Measurements from ENCODE around the gene CLRN1.

Gene CLRN1

GRCh38 chr3:150936693-150937092 lies 35.8 kb downstream of the CLRN1 start:
- no peak for TF ChIP-seq CTCF (IDR thresholded peaks at IDR 0.05)
- H3K27ac ChIP-seq = no peak overlapping the region

GRCh38 chr3:150933473-150933995 lies 39.0 kb downstream of the CLRN1 start:
- no peak overlapping the region for H3K27ac ChIP-seq
- TF ChIP-seq CTCF (IDR thresholded peaks at IDR 0.05) (no peak), ZFX (IDR thresholded peaks at IDR 0.05; ENCODE audit: borderline replicate concordance) (no peak)

- no peak overlapping the region for H3K27ac ChIP-seq
- TF ChIP-seq ZFX (IDR thresholded peaks at IDR 0.05; ENCODE audit: borderline replicate concordance) (no peak), CTCF (IDR thresholded peaks at IDR 0.05) (no peak)
These were observed 40.8 kb downstream of the CLRN1 start for GRCh38 chr3:150931745-150932144.

- H3K27ac ChIP-seq = no peak overlapping the region
These were observed 41.7 kb downstream of the CLRN1 start for GRCh38 chr3:150930839-150931238.

GRCh38 chr3:150928234-150928633 lies 44.3 kb downstream of the CLRN1 start:
- no peak overlapping the region for H3K27ac ChIP-seq
- TF ChIP-seq ZFX (IDR thresholded peaks at IDR 0.05; ENCODE audit: borderline replicate concordance) (no peak), CTCF (IDR thresholded peaks at IDR 0.05) (no peak)

More at GRCh38 chr3:150930839-150931238, 41.7 kb downstream of the CLRN1 start:
- TF ChIP-seq ZFX (IDR thresholded peaks at IDR 0.05; ENCODE audit: borderline replicate concordance) = no peak

GRCh38 chr3:150926328-150926727 lies 46.2 kb downstream of the CLRN1 start:
- TF ChIP-seq ZFX (IDR thresholded peaks at IDR 0.05; ENCODE audit: borderline replicate concordance) (no peak), CTCF (IDR thresholded peaks at IDR 0.05) (no peak)
- H3K27ac ChIP-seq = no peak overlapping the region

- no peak overlapping the region for H3K27ac ChIP-seq
- TF ChIP-seq ZFX (IDR thresholded peaks at IDR 0.05; ENCODE audit: borderline replicate concordance) = no peak
- peak; percentile 78 for TF ChIP-seq CTCF (IDR thresholded peaks at IDR 0.05)
These were observed 46.8 kb downstream of the CLRN1 start for GRCh38 chr3:150925751-150926201.

- TF ChIP-seq ZFX (IDR thresholded peaks at IDR 0.05; ENCODE audit: borderline replicate concordance) (no peak), CTCF (IDR thresholded peaks at IDR 0.05) (no peak)
- no peak overlapping the region for H3K27ac ChIP-seq
These were observed 49.9 kb downstream of the CLRN1 start for GRCh38 chr3:150922611-150923010.
